HG03442 (cell line): ENCODE data around the gene ZNF648.
A peak's percentile ranks its signal among the peaks of the same experiment; 100 is the strongest.
"Not testable (repeated sequence)": the region's sequence is repeated elsewhere in the genome, so short reads cannot be mapped to it uniquely, and the experiment has no call there.

Source experiments
- ATAC-seq: cut with Tn5 transposase; IDR thresholded peaks from one replicate; pipeline ENCODE4 v1.9.1; 2021; ENCODE audit warnings: mild to moderate bottlenecking, moderate library complexity; ENCODE audit not compliant: unreplicated experiment

The ZNF648 gene

DNA sequence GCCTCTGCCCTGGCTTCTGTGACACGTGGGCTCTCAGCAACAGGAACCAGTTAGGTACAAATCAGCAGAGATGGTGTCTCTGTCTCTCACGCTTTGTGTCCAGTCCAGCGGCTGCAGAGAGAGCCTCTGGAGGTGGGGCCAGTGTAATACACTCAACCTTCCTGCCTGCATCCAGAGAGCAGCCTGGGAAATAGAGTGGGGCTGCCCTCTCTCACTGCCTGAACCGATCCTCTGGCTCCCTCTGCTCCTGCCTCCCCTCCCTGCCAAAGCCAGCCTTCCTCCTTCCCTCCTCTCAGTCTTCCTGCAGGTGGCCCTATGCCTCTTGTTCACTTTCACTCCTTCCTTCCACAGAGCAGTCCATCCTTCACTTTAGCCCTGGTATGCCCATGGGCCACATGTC, at the start of gene ZNF648:
TSS of gene ZNF648 (minus strand) at position 119 of the 400 bp plus-strand sequence. CDS start 3,702 bp downstream, outside the sequence.
- ATAC-seq = no peak

DNA sequence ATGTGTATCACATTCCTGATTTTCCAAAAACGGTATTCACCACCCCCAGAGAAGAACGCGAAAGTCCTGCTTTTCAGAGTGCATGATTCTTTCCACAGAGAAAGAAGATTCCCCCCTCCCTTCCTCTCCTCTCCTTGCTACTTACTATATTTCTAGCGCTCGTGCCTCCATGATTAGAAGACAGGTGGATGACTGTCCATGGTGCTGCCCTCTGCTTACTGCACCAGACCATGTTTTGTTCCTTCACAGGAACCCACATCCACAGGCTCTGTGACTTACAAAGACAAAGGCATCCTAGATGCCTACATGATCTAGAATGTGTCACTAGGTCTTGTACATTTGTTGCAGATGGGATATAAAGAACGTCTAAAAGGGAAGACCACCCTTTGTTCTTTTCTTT, 49.1 kb upstream of the ZNF648 start:
- ATAC-seq = no peak

GRCh38 chr1:182109771-182110170, 48.3 kb upstream of the ZNF648 start:
- ATAC-seq = no peak

DNA sequence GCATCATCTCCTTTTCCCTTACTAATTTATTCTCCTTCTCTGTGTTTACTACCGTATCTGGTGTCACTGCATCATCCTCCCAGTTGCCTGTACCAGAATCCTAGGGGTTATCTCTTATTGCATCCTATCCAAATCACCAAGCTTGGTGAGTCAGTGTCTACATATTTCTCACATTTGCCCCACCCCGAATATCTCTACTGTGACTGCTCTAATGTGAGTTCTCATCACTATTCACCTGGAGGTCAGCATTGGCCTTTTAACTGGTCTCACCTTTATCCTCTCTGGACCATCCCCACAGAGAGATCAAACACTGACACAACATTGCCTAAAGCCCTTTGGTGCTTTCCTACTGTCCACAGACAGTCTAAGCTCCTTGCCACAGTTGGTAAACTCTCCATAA, 45.7 kb upstream of the ZNF648 start:
- no peak for ATAC-seq

- ATAC-seq = no peak
Observed at GRCh38 chr1:182102043-182102416, 40.5 kb upstream of the ZNF648 start.

- no peak for ATAC-seq
Observed at GRCh38 chr1:182101415-182102042, 40.0 kb upstream of the ZNF648 start.

DNA sequence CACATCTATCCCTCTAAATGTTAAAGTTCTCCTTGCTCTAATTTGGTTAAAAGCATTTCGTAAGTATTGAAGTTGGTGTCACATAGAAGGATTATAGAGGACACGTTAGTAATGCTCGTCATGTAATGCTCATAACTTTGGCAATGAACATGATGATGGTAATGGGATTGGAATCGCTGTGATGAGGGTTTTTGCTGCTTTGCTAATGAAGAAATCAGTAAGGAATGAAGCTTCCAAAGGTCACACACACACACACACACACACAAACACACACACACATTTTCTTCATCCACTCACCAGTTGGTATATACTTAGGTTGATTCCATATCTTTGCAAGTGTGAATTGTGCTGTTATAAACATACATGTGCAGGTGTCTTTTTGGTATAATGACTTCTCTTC, 36.8 kb upstream of the ZNF648 start:
- ATAC-seq = no peak

DNA sequence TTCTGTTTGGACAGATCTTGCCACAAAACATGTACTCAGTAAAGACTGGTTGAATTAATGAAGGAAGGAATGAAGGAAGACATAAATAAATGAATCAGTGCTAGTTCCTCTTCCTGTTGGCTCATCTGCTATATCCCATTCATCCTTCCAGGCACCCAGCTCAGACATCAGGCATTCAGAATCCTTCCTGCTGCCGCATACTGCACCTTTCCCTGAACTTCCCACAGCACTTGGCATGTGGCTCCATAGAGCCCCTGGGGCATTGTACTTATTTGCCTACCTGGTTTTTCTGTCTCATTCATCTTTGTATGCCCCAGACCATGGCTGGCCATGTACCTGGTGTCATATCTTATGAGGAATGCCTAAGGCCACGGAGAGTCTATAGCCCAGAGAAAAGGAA, 34.4 kb upstream of the ZNF648 start:
- ATAC-seq = no peak

DNA sequence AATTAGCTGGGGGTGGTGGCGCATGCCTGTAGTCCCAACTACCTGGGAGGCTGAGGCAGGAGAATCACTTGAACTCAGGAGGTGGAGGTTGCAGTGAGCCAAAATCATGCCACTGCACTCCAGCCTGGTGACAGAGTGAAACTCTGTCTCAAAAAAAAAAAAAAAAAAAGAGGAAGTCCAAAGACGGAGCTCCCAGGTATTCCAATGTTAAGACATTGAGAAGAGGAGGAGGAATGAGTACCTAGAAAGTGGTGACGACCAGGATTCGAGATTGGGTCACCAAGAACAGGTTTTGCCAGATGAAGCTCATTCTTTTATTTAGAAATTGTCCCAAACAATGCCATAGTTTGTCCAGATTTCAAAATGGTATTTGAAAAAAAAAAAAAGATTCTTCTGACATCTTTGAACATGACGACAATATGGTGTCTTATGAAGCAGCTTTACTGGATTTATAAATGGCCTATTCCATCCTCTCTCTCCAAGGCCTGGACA, 33.0 kb upstream of the ZNF648 start:
- ATAC-seq = not testable (repeated sequence)

DNA sequence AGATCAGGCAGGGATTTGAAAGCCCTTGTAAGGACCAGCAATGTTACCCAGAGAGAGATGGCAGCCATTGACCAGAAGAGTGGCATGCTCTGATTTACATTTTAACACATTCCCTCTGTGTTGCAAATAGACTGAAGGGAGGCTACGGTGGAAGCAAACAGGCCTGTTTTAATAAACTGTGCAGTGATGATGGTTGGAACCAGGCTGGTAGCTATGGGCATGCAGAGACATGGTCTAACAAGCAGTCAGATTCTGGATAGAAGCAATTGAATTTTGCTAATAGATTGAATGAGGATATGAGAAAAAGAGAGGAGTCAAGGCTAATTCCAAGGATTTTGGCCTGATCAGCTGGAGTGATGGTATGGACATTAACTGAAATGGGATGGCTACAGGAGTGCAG, 32.3 kb upstream of the ZNF648 start:
- no peak for ATAC-seq

DNA sequence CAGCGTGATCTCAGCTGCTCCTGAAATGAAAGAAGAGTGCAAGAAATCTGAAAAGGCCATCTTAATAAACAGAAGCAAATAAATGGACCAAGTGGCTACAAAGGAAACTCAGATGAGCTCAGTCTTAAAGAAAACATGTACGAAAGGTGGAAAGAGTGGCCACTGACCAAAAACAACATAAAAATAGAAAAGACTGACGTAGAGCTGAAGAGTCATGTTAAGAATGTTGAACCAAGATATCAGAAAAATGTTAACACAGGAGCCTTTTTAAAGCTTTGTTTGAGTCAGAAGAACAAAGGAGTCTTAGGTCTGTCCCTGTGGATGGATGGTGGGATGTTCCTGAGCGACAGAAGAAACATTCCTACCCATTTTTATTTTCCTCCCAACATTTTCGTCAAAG, 30.8 kb upstream of the ZNF648 start:
- ATAC-seq = no peak

DNA sequence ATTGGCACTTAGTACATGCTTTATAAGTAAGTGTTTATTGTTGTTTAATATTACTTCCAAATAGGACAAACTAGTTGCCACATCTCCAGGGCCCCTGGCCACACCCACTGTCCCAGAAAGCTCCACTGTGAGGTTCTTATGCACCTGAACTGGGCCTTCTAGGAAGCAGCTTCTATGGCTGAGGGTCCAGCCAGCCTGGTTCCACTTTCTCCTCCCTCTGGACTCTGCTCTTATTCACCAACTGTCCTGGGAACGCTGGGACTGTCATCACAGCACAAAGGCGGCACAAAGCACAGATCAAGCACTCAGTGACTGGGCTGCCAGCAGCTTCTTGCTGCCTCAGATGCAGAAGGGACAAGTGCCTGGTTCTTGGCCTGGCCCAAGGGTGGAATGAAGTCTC, 29.6 kb upstream of the ZNF648 start:
- ATAC-seq = no peak

- ATAC-seq = no peak
Observed at GRCh38 chr1:182087719-182088350, 26.3 kb upstream of the ZNF648 start.

DNA sequence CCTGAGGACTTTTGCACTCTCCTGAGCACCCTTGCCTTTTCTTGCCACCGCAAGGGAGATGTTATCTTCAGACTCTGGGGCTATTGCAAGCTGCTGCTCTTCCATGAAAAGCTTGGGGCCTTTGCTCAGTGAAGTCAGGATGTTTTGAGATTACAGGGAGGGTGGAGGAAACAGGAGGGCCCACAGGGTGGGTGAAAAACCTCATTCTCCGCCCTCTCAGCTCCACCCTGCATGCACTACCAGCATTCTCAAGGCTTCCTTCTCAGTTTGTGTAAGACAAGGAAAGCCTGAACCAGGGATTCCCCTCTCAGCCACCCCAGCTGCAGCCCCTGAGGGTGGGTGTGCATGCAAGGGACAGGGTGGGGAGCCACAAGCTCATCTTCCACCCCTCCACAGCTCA, 25.8 kb upstream of the ZNF648 start:
- ATAC-seq = no peak

DNA sequence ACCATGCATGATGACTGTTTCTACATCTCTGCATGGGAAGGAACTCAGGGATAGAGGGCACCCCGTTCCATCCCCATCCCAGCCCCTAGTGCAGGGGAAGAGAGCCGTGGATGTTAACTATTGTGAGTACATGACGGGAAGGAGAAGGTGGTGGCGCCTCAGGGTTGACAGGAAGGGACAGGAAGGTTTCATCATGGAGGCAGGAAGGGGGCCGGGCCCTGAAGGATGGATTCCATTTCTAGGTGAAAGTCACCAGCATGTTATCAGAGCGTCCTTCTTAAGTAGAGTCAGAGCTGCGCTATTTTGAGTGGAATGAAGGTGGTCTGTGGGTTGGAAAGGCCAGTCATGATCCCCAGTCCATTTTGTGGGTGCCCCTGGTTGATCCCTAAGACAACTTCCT, 25.1 kb upstream of the ZNF648 start:
- ATAC-seq = no peak

DNA sequence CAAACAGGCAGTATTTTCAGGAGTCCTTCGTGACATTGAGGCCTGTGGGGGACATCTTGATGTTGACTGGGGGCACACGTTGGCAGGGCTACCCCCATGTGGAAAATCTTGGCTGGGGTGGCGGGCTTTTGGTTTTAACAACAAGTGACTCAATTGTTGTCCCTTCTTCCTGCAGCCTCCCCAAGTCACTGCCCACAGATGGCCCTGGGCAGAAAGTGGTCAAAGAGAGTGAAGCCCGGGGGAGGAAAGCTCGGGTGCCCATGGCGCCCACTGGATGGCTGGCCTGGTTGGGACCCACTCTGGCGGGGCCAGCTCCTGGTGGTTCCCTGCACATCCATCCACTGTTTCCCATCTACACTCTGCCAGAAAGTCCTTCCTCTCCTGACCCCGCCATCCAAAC, 24.6 kb upstream of the ZNF648 start:
- no peak for ATAC-seq

GRCh38 chr1:182085726-182086125, 24.2 kb upstream of the ZNF648 start:
- no peak for ATAC-seq

GRCh38 chr1:182084487-182085316, 23.2 kb upstream of the ZNF648 start:
- ATAC-seq = peak; percentile 74

GRCh38 chr1:182083851-182084486, 22.5 kb upstream of the ZNF648 start:
- no peak for ATAC-seq

GRCh38 chr1:182080955-182081582, 19.6 kb upstream of the ZNF648 start:
- ATAC-seq = peak; percentile 56

DNA sequence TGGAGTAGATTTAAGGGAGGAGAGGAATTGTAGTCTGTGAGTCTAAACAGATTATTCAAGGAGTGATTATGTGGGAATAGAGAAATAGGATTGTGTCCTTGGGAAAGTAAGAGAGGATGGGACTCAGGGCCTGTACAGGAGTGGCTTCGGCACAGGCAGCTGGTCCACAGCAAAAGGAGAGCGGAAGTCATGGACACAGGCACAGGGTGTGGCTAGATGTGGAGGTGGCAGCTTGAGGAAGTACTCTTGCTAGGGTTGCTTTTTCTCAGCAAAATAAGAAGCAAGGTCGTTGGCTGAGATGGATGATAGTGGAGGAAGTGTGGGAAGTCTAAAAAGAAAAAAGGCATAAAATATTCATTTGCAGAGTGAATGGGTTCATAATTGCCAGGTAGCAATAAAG, 18.5 kb upstream of the ZNF648 start:
- no peak for ATAC-seq
